ENCODE data around the gene CCDC107. TPM values are rescaled to one million over a fixed set of nuclear protein-coding genes. Genes with fewer than 3 reads are reported as not detected.

Gene CCDC107
- total and polyA plus RNA-seq, 2 experiments from 2014 or later = 6.9 to 18.4 TPM

- no peak for ATAC-seq
- no peaks in the 10 kb centered on the region for H3K4me1 Mint-ChIP-seq
- TF ChIP-seq, protein P1, sequence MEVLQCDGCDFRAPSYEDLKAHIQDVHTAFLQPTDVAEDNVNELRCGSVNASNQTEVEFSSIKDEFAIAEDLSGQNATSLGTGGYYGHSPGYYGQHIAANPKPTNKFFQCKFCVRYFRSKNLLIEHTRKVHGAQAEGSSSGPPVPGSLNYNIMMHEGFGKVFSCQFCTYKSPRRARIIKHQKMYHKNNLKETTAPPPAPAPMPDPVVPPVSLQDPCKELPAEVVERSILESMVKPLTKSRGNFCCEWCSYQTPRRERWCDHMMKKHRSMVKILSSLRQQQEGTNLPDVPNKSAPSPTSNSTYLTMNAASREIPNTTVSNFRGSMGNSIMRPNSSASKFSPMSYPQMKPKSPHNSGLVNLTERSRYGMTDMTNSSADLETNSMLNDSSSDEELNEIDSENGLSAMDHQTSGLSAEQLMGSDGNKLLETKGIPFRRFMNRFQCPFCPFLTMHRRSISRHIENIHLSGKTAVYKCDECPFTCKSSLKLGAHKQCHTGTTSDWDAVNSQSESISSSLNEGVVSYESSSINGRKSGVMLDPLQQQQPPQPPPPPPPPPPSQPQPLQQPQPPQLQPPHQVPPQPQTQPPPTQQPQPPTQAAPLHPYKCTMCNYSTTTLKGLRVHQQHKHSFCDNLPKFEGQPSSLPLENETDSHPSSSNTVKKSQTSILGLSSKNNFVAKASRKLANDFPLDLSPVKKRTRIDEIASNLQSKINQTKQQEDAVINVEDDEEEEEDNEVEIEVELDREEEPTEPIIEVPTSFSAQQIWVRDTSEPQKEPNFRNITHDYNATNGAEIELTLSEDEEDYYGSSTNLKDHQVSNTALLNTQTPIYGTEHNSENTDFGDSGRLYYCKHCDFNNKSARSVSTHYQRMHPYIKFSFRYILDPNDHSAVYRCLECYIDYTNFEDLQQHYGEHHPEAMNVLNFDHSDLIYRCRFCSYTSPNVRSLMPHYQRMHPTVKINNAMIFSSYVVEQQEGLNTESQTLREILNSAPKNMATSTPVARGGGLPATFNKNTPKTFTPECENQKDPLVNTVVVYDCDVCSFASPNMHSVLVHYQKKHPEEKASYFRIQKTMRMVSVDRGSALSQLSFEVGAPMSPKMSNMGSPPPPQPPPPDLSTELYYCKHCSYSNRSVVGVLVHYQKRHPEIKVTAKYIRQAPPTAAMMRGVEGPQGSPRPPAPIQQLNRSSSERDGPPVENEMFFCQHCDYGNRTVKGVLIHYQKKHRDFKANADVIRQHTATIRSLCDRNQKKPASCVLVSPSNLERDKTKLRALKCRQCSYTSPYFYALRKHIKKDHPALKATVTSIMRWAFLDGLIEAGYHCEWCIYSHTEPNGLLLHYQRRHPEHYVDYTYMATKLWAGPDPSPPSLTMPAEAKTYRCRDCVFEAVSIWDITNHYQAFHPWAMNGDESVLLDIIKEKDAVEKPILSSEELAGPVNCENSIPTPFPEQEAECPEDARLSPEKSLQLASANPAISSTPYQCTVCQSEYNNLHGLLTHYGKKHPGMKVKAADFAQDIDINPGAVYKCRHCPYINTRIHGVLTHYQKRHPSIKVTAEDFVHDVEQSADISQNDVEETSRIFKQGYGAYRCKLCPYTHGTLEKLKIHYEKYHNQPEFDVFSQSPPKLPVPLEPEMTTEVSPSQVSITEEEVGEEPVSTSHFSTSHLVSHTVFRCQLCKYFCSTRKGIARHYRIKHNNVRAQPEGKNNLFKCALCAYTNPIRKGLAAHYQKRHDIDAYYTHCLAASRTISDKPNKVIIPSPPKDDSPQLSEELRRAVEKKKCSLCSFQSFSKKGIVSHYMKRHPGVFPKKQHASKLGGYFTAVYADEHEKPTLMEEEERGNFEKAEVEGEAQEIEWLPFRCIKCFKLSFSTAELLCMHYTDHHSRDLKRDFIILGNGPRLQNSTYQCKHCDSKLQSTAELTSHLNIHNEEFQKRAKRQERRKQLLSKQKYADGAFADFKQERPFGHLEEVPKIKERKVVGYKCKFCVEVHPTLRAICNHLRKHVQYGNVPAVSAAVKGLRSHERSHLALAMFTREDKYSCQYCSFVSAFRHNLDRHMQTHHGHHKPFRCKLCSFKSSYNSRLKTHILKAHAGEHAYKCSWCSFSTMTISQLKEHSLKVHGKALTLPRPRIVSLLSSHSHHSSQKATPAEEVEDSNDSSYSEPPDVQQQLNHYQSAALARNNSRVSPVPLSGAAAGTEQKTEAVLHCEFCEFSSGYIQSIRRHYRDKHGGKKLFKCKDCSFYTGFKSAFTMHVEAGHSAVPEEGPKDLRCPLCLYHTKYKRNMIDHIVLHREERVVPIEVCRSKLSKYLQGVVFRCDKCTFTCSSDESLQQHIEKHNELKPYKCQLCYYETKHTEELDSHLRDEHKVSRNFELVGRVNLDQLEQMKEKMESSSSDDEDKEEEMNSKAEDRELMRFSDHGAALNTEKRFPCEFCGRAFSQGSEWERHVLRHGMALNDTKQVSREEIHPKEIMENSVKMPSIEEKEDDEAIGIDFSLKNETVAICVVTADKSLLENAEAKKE (CRISPR knock-in tag; IDR thresholded peaks at IDR 0.05) = no peak
- TF ChIP-seq JUNB (IDR thresholded peaks at IDR 0.05; ENCODE audit: unreplicated experiment) = no peak
- no peak for TF ChIP-seq POLR2AphosphoS5 (IDR thresholded peaks at IDR 0.05; ENCODE audit: low read depth)
- TF ChIP-seq, protein P2, sequence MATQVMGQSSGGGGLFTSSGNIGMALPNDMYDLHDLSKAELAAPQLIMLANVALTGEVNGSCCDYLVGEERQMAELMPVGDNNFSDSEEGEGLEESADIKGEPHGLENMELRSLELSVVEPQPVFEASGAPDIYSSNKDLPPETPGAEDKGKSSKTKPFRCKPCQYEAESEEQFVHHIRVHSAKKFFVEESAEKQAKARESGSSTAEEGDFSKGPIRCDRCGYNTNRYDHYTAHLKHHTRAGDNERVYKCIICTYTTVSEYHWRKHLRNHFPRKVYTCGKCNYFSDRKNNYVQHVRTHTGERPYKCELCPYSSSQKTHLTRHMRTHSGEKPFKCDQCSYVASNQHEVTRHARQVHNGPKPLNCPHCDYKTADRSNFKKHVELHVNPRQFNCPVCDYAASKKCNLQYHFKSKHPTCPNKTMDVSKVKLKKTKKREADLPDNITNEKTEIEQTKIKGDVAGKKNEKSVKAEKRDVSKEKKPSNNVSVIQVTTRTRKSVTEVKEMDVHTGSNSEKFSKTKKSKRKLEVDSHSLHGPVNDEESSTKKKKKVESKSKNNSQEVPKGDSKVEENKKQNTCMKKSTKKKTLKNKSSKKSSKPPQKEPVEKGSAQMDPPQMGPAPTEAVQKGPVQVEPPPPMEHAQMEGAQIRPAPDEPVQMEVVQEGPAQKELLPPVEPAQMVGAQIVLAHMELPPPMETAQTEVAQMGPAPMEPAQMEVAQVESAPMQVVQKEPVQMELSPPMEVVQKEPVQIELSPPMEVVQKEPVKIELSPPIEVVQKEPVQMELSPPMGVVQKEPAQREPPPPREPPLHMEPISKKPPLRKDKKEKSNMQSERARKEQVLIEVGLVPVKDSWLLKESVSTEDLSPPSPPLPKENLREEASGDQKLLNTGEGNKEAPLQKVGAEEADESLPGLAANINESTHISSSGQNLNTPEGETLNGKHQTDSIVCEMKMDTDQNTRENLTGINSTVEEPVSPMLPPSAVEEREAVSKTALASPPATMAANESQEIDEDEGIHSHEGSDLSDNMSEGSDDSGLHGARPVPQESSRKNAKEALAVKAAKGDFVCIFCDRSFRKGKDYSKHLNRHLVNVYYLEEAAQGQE (IDR thresholded peaks at IDR 0.05; ENCODE audit: unreplicated experiment) = no peak
- TF ChIP-seq EZH2 (IDR thresholded peaks at IDR 0.05; ENCODE audit: low read depth, unreplicated experiment) = no peak
- TF ChIP-seq CREB1 (CRISPR knock-in tag; IDR thresholded peaks at IDR 0.05; ENCODE audit: low read depth) = no peak
- TF ChIP-seq EZH2phosphoT487 (IDR thresholded peaks at IDR 0.05; ENCODE audit: unreplicated experiment) = no peak
- TF ChIP-seq, protein P3, sequence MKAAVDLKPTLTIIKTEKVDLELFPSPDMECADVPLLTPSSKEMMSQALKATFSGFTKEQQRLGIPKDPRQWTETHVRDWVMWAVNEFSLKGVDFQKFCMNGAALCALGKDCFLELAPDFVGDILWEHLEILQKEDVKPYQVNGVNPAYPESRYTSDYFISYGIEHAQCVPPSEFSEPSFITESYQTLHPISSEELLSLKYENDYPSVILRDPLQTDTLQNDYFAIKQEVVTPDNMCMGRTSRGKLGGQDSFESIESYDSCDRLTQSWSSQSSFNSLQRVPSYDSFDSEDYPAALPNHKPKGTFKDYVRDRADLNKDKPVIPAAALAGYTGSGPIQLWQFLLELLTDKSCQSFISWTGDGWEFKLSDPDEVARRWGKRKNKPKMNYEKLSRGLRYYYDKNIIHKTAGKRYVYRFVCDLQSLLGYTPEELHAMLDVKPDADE (IDR thresholded peaks at IDR 0.05) = no peak
- no peak for TF ChIP-seq ZNF331 (CRISPR knock-in tag; IDR thresholded peaks at IDR 0.05; ENCODE audit: low read depth)
- no peak for TF ChIP-seq NANOG (IDR thresholded peaks at IDR 0.05; ENCODE audit: borderline replicate concordance)
- no peak for TF ChIP-seq ZNF114 (CRISPR knock-in tag; IDR thresholded peaks at IDR 0.05)
Observed at GRCh38 chr9:35629597-35629996, 28.5 kb upstream of the CCDC107 start.

More at GRCh38 chr9:35629597-35629996, 28.5 kb upstream of the CCDC107 start:
- no peak overlapping the region for H3K27ac Mint-ChIP-seq
- Histone ChIP-seq H3K27me3 (ENCODE audit: insufficient read depth) (no peaks in the 10 kb centered on the region), H3K27ac (ENCODE audit: low read depth) (no peak overlapping the region), H3K4me1 (ENCODE audit: insufficient read depth) (no peaks in the 10 kb centered on the region), H4K20me1 (replicated peaks; ENCODE audit: insufficient read depth) (no peaks in the 10 kb centered on the region), H3K4me3 (no peak overlapping the region), H3K36me3 (ENCODE audit: insufficient read depth) (no peaks in the 10 kb centered on the region), H3K4me2 (no peak overlapping the region), H3K9me2 (ENCODE audit: insufficient read depth) (0 out of 2 replicates have a peak, but pooled peaks cover 3% of the 10 kb centered on the region), H3F3A (replicated peaks; ENCODE audit: low read depth) (0 out of 2 replicates have a peak, but pooled peaks cover 3% of the 10 kb centered on the region), H3K79me2 (replicated peaks; ENCODE audit: insufficient read depth) (no peaks in the 10 kb centered on the region), H2AFZ (no peak overlapping the region)
- no peaks in the 10 kb centered on the region for H3K9me3 Mint-ChIP-seq
- peaks cover 3% of the 10 kb centered on the region for H3K27me3 Mint-ChIP-seq (ENCODE audit: insufficient read depth, low read depth, poor library complexity)
- DNase-seq (ENCODE audit: low spot score) = no peak
- H3K4me3 Mint-ChIP-seq = no peak overlapping the region
- no peaks in the 10 kb centered on the region for H3K36me3 Mint-ChIP-seq (ENCODE audit: low read depth)
